ENCODE measurements around the gene CMC4. TPM values are rescaled to one million over a fixed set of nuclear protein-coding genes. Genes with fewer than 3 reads are reported as not detected.
A peak's percentile ranks its signal among the peaks of the same experiment; 100 is the strongest.

CMC4 gene
- total RNA-seq, 1 donor from 2014 or later = 1.8 TPM

GRCh38 chrX:155046811-155047528 is 24.0 kb downstream of the CMC4 start:
- H3K27ac Mint-ChIP-seq (ENCODE audit: unreplicated experiment) = no peak overlapping the region
- H3K4me1 Mint-ChIP-seq (ENCODE audit: low read depth, unreplicated experiment) = peaks cover 5% of the 10 kb centered on the region
- TF ChIP-seq, protein P1, sequence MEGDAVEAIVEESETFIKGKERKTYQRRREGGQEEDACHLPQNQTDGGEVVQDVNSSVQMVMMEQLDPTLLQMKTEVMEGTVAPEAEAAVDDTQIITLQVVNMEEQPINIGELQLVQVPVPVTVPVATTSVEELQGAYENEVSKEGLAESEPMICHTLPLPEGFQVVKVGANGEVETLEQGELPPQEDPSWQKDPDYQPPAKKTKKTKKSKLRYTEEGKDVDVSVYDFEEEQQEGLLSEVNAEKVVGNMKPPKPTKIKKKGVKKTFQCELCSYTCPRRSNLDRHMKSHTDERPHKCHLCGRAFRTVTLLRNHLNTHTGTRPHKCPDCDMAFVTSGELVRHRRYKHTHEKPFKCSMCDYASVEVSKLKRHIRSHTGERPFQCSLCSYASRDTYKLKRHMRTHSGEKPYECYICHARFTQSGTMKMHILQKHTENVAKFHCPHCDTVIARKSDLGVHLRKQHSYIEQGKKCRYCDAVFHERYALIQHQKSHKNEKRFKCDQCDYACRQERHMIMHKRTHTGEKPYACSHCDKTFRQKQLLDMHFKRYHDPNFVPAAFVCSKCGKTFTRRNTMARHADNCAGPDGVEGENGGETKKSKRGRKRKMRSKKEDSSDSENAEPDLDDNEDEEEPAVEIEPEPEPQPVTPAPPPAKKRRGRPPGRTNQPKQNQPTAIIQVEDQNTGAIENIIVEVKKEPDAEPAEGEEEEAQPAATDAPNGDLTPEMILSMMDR (IDR thresholded peaks at IDR 0.05; ENCODE audit: partially characterized antibody, unreplicated experiment) = no peak
- no peak overlapping the region for H3K4me3 Mint-ChIP-seq (ENCODE audit: unreplicated experiment)
- no peak for DNase-seq
- H3K36me3 Mint-ChIP-seq (ENCODE audit: unreplicated experiment) = no peaks in the 10 kb centered on the region
- peaks cover 2% of the 10 kb centered on the region for H3K27me3 Mint-ChIP-seq (ENCODE audit: unreplicated experiment)
- H3K9me3 Mint-ChIP-seq (ENCODE audit: unreplicated experiment) = no peaks in the 10 kb centered on the region

GRCh38 chrX:155046129-155046810 is 24.7 kb downstream of the CMC4 start:
- no peak overlapping the region for H3K27ac Mint-ChIP-seq (ENCODE audit: unreplicated experiment)
- TF ChIP-seq, protein P1 (IDR thresholded peaks at IDR 0.05; ENCODE audit: partially characterized antibody, unreplicated experiment) = no peak

DNA sequence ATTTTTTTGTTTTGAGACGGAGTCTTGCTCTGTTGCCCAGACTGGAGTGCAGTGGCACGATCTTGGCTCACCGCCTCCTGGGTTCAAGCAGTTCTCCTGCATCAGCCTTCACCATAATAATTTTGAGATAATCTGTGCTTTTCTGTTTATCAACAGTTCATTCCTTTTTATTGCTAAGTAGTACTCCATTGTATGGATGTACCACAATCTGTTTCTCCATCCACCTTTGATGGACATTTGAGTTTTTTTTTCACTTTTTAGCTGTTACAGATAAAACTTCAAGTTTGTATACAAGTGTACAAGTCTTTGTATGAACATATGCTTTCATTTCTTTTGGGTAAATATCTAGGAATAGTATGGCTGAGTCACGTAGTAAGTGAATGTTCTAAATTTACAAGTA is 35.2 kb downstream of the CMC4 start:
- no peaks in the 10 kb centered on the region for H3K9me3 Mint-ChIP-seq (ENCODE audit: unreplicated experiment)

More at GRCh38 chrX:155046129-155046810, 24.7 kb downstream of the CMC4 start:
- no peaks in the 10 kb centered on the region for H3K9me3 Mint-ChIP-seq (ENCODE audit: unreplicated experiment)
- DNase-seq = no peak
- peaks cover 5% of the 10 kb centered on the region for H3K4me1 Mint-ChIP-seq (ENCODE audit: low read depth, unreplicated experiment)
- peaks cover 2% of the 10 kb centered on the region for H3K27me3 Mint-ChIP-seq (ENCODE audit: unreplicated experiment)
- H3K4me3 Mint-ChIP-seq (ENCODE audit: unreplicated experiment) = no peak overlapping the region
- no peaks in the 10 kb centered on the region for H3K36me3 Mint-ChIP-seq (ENCODE audit: unreplicated experiment)

GRCh38 chrX:155031657-155032056 is 39.3 kb downstream of the CMC4 start:
- TF ChIP-seq, protein P1 (IDR thresholded peaks at IDR 0.05; ENCODE audit: partially characterized antibody, unreplicated experiment) = no peak
- H3K9me3 Mint-ChIP-seq (ENCODE audit: unreplicated experiment) = no peaks in the 10 kb centered on the region
- no peak overlapping the region for H3K4me3 Mint-ChIP-seq (ENCODE audit: unreplicated experiment)
- DNase-seq = no peak
- peaks cover 5% of the 10 kb centered on the region for H3K4me1 Mint-ChIP-seq (ENCODE audit: low read depth, unreplicated experiment)
- peaks cover 15% of the 10 kb centered on the region for H3K36me3 Mint-ChIP-seq (ENCODE audit: unreplicated experiment)
- peaks cover 2% of the 10 kb centered on the region for H3K27me3 Mint-ChIP-seq (ENCODE audit: unreplicated experiment)
- no peak overlapping the region for H3K27ac Mint-ChIP-seq (ENCODE audit: unreplicated experiment)

More for the DNA sequence above, 35.2 kb downstream of the CMC4 start:
- Mint-ChIP-seq H3K27ac (ENCODE audit: unreplicated experiment) (no peak overlapping the region), H3K27me3 (ENCODE audit: unreplicated experiment) (no peaks in the 10 kb centered on the region), H3K4me3 (ENCODE audit: unreplicated experiment) (no peak overlapping the region), H3K4me1 (ENCODE audit: low read depth, unreplicated experiment) (no peaks in the 10 kb centered on the region), H3K36me3 (ENCODE audit: unreplicated experiment) (peaks cover 24% of the 10 kb centered on the region)
- TF ChIP-seq, protein P1 (IDR thresholded peaks at IDR 0.05; ENCODE audit: partially characterized antibody, unreplicated experiment) = no peak
- no peak for DNase-seq

- Mint-ChIP-seq H3K4me1 (ENCODE audit: low read depth, unreplicated experiment) (peaks cover 5% of the 10 kb centered on the region), H3K4me3 (ENCODE audit: unreplicated experiment) (peak overlapping the region; percentile 73), H3K36me3 (ENCODE audit: unreplicated experiment) (no peaks in the 10 kb centered on the region), H3K9me3 (ENCODE audit: unreplicated experiment) (no peaks in the 10 kb centered on the region), H3K27me3 (ENCODE audit: unreplicated experiment) (peaks cover 4% of the 10 kb centered on the region), H3K27ac (ENCODE audit: unreplicated experiment) (no peak overlapping the region)
- TF ChIP-seq, protein P1 (IDR thresholded peaks at IDR 0.05; ENCODE audit: partially characterized antibody, unreplicated experiment) = no peak
- no peak for DNase-seq
Observed at GRCh38 chrX:155028877-155029291, 42.1 kb downstream of the CMC4 start.

All from glutamatergic neuron (in vitro differentiated cells).